ENCODE data around the gene SEMA3A.

- TF ChIP-seq CTCF (IDR thresholded peaks at IDR 0.05) (no peak), EZH2 (IDR thresholded peaks at IDR 0.05) (no peak)
Observed at GRCh38 chr7:84145892-84146291, 48.7 kb downstream of the SEMA3A start.
